Prostate gland (tissue), 2 donors: ENCODE data around the gene STRIP1. TPM values are rescaled to one million over a fixed set of nuclear protein-coding genes. Genes with fewer than 3 reads are reported as not detected.

Experiments used
- DNase-seq: peaks from one replicate; pipeline ENCODE4 v3.0.0-alpha.2; 2019; ENCODE audit warnings: low spot score
- H3K27ac ChIP-seq, 2 donors: fragments of 200-600 bp; sonication (generic); 2 replicates each; pipeline ENCODE4 v1.5.1; 2017 to 2019
- H3K27me3 ChIP-seq: fragments of 200-600 bp; sonication (generic); replicated peaks from 2 replicates; pipeline ENCODE4 v1.5.1; 2019; ENCODE audit not compliant: insufficient read depth
- H3K36me3 ChIP-seq, 2 donors: fragments of 200-600 bp; sonication (generic); 1 replicate in 1 of 2; 2 replicates in 1 of 2; pipeline versions ENCODE4 v1.5.1 to v1.8.1; 2017 to 2019
- H3K4me1 ChIP-seq: fragments of 200-600 bp; sonication (generic); replicated peaks from 2 replicates; pipeline ENCODE4 v1.5.1; 2019
- H3K4me3 ChIP-seq, 2 donors: fragments of 200-600 bp; sonication (generic); 2 replicates each; pipeline ENCODE4 v1.5.1; 2017 to 2019
- H3K9me3 ChIP-seq: fragments of 200-600 bp; sonication (generic); 2 replicates; pipeline ENCODE4 v1.5.1; 2017
- POLR2A ChIP-seq: fragments of 450-650 bp; IDR thresholded peaks from one replicate; pipeline ENCODE4 v1.6.1; 2016; ENCODE audit warnings: antibody characterized with exemption, mild to moderate bottlenecking
- POLR2AphosphoS5 ChIP-seq: sonication (generic); formaldehyde crosslinking; IDR thresholded peaks from one replicate; pipeline ENCODE4 v1.6.1; 2017; ENCODE audit warnings: antibody characterized with exemption
- WGBS: methylation state at CpG from one replicate; pipeline ENCODE4 v1.1.5; 2018; 5-methylcytosine and 5-hydroxymethylcytosine counted together
- intact Hi-C: fragments of 100-400 bp; cut with DNase I; formaldehyde crosslinking; loops from one replicate; pipeline ENCODE4 v1.14.2; 2022
- total RNA-seq, 2 donors: library from RNA; depleted of rRNA; stranded (reverse); fragments of >200 nt; gene quantifications; one replicate each; pipeline ENCODE4 v1.1.0, GENCODE V29; 2016
- TF ChIP-seq, protein P1 (sequence below), 4 experiments: fragments of 200-600 bp in 2 of 4; fragments of 450-650 bp in 2 of 4; sonication (generic) in 2 of 4; IDR thresholded peaks; 1 replicate in 3 of 4; 2 replicates in 1 of 4; pipeline ENCODE4 v1.5.1; 2016 to 2019; ENCODE audit warnings: antibody characterized with exemption in 4 of 4, mild to moderate bottlenecking in 2 of 4, moderate library complexity in 2 of 4

Gene STRIP1
- total RNA-seq, 2 donors from 2014 or later: 36.8 to 73.2 TPM

DNA sequence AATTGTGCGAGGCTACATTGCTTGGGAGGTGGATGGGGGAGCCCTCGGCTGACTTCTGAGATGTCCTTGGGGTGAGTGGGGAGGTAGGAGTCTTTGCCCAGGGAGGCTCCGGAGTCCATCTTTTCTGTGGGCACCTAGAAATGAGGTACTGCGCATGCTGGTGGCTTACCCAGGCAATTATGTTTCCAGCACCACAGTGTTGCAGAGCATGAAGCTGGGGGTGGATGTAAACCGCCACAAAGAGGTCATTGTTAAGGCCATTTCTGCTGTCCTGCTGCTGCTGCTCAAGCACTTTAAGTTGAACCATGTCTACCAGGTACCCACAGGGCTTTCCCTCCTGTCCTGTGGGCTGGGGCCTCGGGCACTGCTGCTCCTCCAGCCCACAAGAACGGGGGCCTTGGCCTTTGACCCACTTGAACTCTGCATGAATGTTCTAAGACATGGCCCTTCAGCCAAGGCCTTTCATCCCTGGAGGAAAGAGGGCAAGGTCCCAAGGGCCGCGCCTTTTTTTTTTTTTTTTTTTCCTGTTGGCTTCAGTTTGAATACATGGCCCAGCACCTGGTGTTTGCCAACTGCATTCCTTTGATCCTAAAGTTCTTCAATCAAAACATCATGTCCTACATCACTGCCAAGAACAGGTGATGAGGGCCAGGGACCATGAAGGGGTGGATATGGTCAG, 14.6 kb downstream of the STRIP1 start:
- Histone ChIP-seq H3K27me3 (no peaks in the 10 kb centered on the region), H3K9me3 (no peaks in the 10 kb centered on the region), H3K4me3 (no peak overlapping the region), H3K27ac (no peak overlapping the region), H3K36me3 (peaks cover 7% of the 10 kb centered on the region in 2 donors), H3K4me1 (no peaks in the 10 kb centered on the region)
- WGBS: 73% methylated on average over 9 of the region's 9 CpGs
- DNase-seq: no peak
- no peak for TF ChIP-seq POLR2A
- TF ChIP-seq POLR2AphosphoS5: peak; percentile 10
- TF ChIP-seq, protein P1, sequence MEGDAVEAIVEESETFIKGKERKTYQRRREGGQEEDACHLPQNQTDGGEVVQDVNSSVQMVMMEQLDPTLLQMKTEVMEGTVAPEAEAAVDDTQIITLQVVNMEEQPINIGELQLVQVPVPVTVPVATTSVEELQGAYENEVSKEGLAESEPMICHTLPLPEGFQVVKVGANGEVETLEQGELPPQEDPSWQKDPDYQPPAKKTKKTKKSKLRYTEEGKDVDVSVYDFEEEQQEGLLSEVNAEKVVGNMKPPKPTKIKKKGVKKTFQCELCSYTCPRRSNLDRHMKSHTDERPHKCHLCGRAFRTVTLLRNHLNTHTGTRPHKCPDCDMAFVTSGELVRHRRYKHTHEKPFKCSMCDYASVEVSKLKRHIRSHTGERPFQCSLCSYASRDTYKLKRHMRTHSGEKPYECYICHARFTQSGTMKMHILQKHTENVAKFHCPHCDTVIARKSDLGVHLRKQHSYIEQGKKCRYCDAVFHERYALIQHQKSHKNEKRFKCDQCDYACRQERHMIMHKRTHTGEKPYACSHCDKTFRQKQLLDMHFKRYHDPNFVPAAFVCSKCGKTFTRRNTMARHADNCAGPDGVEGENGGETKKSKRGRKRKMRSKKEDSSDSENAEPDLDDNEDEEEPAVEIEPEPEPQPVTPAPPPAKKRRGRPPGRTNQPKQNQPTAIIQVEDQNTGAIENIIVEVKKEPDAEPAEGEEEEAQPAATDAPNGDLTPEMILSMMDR (IDR thresholded peaks at IDR 0.05): no peak
- intact Hi-C loops: no loop called here

DNA sequence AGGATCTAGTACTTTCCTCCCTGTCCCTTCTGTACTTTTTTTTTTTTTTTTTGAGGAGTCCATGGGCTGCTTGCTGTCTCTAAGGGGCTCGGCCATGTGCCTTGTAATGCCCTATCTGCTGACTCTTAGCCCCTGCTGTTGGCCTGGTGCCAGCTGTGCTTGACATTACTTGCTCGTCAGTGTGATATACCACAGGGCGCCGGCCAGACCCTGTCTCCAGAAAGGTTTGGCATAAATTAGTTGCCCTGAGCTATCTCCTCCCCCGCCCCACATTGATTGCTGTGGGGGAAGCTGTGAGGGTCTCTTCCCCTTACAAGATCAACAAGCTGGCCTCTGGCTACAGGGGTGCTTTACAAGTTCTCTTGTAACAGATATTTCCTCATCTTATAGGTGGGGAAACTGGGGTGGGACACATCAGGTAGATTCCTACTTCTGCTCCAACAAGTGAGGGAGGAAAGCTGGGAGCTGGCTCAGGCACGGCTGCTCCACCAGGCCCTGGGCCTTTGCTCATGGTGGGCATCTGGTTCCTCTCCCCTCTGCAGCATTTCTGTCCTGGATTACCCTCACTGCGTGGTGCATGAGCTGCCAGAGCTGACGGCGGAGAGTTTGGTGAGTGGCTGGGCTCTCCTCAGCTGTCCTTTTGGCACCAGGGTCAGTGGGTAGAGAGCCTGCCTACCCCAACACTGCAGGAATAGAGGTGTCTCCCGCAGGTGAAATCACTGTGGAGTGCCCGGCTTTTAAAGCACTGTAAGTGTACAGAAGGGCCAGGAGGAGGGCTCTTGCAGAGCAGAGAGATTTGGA, 15.6 kb downstream of the STRIP1 start:
- H3K27ac ChIP-seq: no peak overlapping the region
- H3K27me3 ChIP-seq: no peaks in the 10 kb centered on the region
- no peaks in the 10 kb centered on the region for H3K9me3 ChIP-seq
- peak; percentile 20 for DNase-seq
- no peak overlapping the region for H3K4me3 ChIP-seq
- TF ChIP-seq, protein P1 (IDR thresholded peaks at IDR 0.05): no peak
- no peak for TF ChIP-seq POLR2AphosphoS5
- TF ChIP-seq POLR2A: no peak
- H3K36me3 ChIP-seq: peaks cover 6 to 7% of the 10 kb centered on the region in 2 donors
- WGBS: 68% methylated on average over 11 of the region's 11 CpGs
- intact Hi-C loops: loop anchor here (5.0 kb wide), 1 partner anchor 57 kb away; no protein-coding TSS in a partner anchor
- H3K4me1 ChIP-seq: no peaks in the 10 kb centered on the region

DNA sequence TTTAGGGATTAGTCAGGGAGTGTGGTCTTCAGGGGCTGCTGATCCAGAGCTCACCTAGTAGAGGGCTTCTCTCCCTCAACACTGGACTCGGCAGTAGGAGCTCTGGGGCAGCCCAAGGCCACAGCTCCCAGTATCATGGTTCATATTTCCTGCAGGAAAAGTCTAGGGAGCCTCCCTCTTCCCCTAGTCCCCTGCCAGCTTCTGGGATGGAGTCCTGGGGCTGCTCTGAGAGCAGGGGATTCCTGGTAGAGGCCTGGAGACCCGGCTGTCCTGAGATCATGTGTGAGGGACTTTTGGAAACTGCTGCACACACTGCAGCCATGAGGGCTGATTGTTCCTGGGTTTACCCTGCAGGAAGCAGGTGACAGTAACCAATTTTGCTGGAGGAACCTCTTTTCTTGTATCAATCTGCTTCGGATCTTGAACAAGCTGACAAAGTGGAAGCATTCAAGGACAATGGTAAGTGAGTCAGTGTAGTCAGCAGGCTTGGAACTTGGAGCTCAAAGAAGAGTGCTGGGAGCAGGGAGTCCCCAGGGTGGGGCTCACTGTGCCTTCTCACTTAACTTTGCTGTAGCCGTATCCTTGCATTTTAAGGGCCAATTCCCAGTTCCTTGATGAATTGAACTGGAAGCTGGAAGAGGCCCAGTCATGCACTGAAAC, 16.3 kb downstream of the STRIP1 start:
- TF ChIP-seq, protein P1 (IDR thresholded peaks at IDR 0.05): no peak
- TF ChIP-seq POLR2A (no peak), POLR2AphosphoS5 (no peak)
- H3K9me3 ChIP-seq: no peaks in the 10 kb centered on the region
- no peaks in the 10 kb centered on the region for H3K27me3 ChIP-seq
- WGBS: 87% methylated on average over 4 of the region's 4 CpGs
- peaks cover 3 to 6% of the 10 kb centered on the region in 2 donors for H3K36me3 ChIP-seq
- intact Hi-C loops: loop anchor here (5.0 kb wide), 1 partner anchor 57 kb away; no protein-coding TSS in a partner anchor
- no peak overlapping the region for H3K27ac ChIP-seq
- H3K4me3 ChIP-seq: no peak overlapping the region
- no peak for DNase-seq
- H3K4me1 ChIP-seq: no peaks in the 10 kb centered on the region

DNA sequence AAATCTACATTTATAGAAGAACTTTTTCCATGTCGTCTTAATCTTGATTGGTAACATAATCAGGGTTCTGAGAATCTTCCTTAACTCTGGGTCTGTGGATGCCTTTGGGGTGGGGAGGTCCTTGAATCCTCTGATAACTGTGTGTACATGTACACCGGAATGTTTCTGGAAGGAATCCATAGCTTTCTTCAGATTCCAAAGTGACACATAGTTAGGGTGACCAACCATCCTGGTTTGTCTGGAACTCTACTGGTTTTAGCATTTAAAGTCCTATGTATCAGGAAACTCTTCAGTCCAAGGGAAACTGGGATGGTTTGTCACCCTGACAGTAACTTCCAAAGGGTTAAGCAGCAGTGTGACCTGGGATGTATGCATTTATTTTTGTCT, 16.8 kb downstream of the STRIP1 start:
- intact Hi-C loops: loop anchor here (5.0 kb wide), 1 partner anchor 56 kb away; no protein-coding TSS in a partner anchor
- TF ChIP-seq POLR2AphosphoS5 (no peak), POLR2A (no peak)
- TF ChIP-seq, protein P1 (IDR thresholded peaks at IDR 0.05): no peak

More for the DNA sequence above, 16.8 kb downstream of the STRIP1 start:
- Histone ChIP-seq H3K4me3 (no peak overlapping the region), H3K9me3 (no peaks in the 10 kb centered on the region), H3K27me3 (no peaks in the 10 kb centered on the region), H3K4me1 (no peaks in the 10 kb centered on the region), H3K27ac (no peak overlapping the region), H3K36me3 (peaks cover 3 to 6% of the 10 kb centered on the region in 2 donors)
- DNase-seq: no peak
- 75% methylated on average over 2 of the region's 2 CpGs for WGBS
